ENCODE data around the gene AP1S3.

DNA sequence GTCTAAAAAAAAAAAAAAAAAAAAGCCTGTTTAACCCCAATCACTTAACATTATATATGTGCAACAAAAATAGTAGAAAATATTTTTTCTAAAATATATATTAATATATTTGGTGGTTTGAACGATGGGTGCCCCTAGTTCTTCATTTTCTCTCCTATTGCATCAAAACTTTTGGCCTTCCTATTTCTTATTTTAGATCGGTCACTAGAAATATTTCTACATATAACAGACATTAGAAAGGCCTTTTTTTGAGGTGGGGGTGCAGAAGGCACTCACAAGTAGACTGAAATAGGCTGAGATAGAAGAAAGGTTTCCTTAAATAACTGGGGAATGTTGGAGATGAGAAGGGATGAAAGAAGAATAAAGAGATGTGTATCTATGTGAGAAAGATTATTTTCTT is 49.3 kb upstream of the AP1S3 start:
- TF ChIP-seq, protein P1, sequence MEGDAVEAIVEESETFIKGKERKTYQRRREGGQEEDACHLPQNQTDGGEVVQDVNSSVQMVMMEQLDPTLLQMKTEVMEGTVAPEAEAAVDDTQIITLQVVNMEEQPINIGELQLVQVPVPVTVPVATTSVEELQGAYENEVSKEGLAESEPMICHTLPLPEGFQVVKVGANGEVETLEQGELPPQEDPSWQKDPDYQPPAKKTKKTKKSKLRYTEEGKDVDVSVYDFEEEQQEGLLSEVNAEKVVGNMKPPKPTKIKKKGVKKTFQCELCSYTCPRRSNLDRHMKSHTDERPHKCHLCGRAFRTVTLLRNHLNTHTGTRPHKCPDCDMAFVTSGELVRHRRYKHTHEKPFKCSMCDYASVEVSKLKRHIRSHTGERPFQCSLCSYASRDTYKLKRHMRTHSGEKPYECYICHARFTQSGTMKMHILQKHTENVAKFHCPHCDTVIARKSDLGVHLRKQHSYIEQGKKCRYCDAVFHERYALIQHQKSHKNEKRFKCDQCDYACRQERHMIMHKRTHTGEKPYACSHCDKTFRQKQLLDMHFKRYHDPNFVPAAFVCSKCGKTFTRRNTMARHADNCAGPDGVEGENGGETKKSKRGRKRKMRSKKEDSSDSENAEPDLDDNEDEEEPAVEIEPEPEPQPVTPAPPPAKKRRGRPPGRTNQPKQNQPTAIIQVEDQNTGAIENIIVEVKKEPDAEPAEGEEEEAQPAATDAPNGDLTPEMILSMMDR (IDR thresholded peaks at IDR 0.05; ENCODE audit: extremely low read depth in 1 of 2, insufficient read depth in 1 of 2, low read depth in 1 of 2, low read length in 2 of 2), result no peak
- TF ChIP-seq POLR2AphosphoS5 (IDR thresholded peaks at IDR 0.05; ENCODE audit: insufficient read depth, low read depth, low read length) (no peak), POLR2A (IDR thresholded peaks at IDR 0.05; ENCODE audit: low read depth, low read length) (no peak), EZH2 (IDR thresholded peaks at IDR 0.05; ENCODE audit: borderline replicate concordance, low read depth, low read length, severe bottlenecking) (no peak), FOS (IDR thresholded peaks at IDR 0.05; ENCODE audit: borderline replicate concordance, insufficient read depth, low read length) (no peak), JUN (IDR thresholded peaks at IDR 0.05; ENCODE audit: borderline replicate concordance, insufficient read depth, insufficient read length, low read depth) (no peak), MYC (IDR thresholded peaks at IDR 0.05; ENCODE audit: low read depth, low read length) (no peak)
- TF ChIP-seq, protein P2, sequence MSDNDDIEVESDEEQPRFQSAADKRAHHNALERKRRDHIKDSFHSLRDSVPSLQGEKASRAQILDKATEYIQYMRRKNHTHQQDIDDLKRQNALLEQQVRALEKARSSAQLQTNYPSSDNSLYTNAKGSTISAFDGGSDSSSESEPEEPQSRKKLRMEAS (IDR thresholded peaks at IDR 0.05; ENCODE audit: insufficient read depth, insufficient read length), result no peak
